Measurements from ENCODE around the gene PPM1A.

GRCh38 chr14:60232185-60232584 lies 16.8 kb upstream of the PPM1A start:
- TF ChIP-seq POLR2A (IDR thresholded peaks at IDR 0.05; ENCODE audit: extremely low read depth, insufficient read length) (no peak), CTCF (IDR thresholded peaks at IDR 0.05; ENCODE audit: low read depth, low read length) (no peak), MAX (IDR thresholded peaks at IDR 0.05; ENCODE audit: low read depth, low read length) (no peak), MYC (IDR thresholded peaks at IDR 0.05; ENCODE audit: low read depth, low read length) (no peak)

Data from NB4 (cell line).